ENCODE results near the gene NECTIN4. TPM values are rescaled to one million over a fixed set of nuclear protein-coding genes. Genes with fewer than 3 reads are reported as not detected.
A peak's percentile ranks its signal among the peaks of the same experiment; 100 is the strongest.

Gene NECTIN4
- total RNA-seq, 1 donor from 2014 or later: not detected

GRCh38 chr1:161044908-161045735 is 44.2 kb downstream of the NECTIN4 start:
- H3K9me3 Mint-ChIP-seq: peaks cover 35% of the 10 kb centered on the region
- peaks cover 27% of the 10 kb centered on the region for H3K79me2 ChIP-seq (ENCODE audit: low read depth)
- peak; percentile 77 for DNase-seq (ENCODE audit: low spot score)
- H3K9me3 ChIP-seq (ENCODE audit: low read depth): no peaks in the 10 kb centered on the region
- peaks cover 6% of the 10 kb centered on the region for H3K27me3 Mint-ChIP-seq (ENCODE audit: insufficient read depth, low read depth)
- H4K20me1 ChIP-seq (ENCODE audit: low read depth): peaks cover 11% of the 10 kb centered on the region
- H2AFZ ChIP-seq (replicated peaks): peak overlapping the region; percentile 93
- peak overlapping the region; percentile 95 for H3K27ac ChIP-seq
- peaks cover 11% of the 10 kb centered on the region for H3K4me1 Mint-ChIP-seq
- peak overlapping the region; percentile 100 for H3K27ac Mint-ChIP-seq
- no peaks in the 10 kb centered on the region for H3K36me3 ChIP-seq
- H3K27me3 ChIP-seq: peaks cover 9% of the 10 kb centered on the region
- H3K4me1 ChIP-seq: peaks cover 12% of the 10 kb centered on the region
- H3K4me3 Mint-ChIP-seq: peak overlapping the region; percentile 96
- H3F3A ChIP-seq (ENCODE audit: low read depth): peaks cover 15% of the 10 kb centered on the region
- H3K36me3 Mint-ChIP-seq: peaks cover 25% of the 10 kb centered on the region
- peak overlapping the region; percentile 83 for H3K9ac ChIP-seq
- TF ChIP-seq EZH2phosphoT487 (IDR thresholded peaks at IDR 0.05): no peak
- TF ChIP-seq EZH2 (IDR thresholded peaks at IDR 0.05): peak; percentile 34
- H3K4me2 ChIP-seq: peak overlapping the region; percentile 83
- peak overlapping the region; percentile 67 for H3K4me3 ChIP-seq

- Mint-ChIP-seq H3K27ac (no peak overlapping the region), H3K9me3 (peaks cover 30% of the 10 kb centered on the region), H3K27me3 (ENCODE audit: insufficient read depth, low read depth) (peaks cover 6% of the 10 kb centered on the region), H3K36me3 (peaks cover 29% of the 10 kb centered on the region), H3K4me1 (peaks cover 11% of the 10 kb centered on the region), H3K4me3 (peak overlapping the region; percentile 96)
- H3K4me1 ChIP-seq: peaks cover 12% of the 10 kb centered on the region
- H3K4me2 ChIP-seq: peak overlapping the region; percentile 83
- no peak overlapping the region for H3K27ac ChIP-seq
- H3K4me3 ChIP-seq: peak overlapping the region; percentile 67
- H3F3A ChIP-seq (ENCODE audit: low read depth): peaks cover 21% of the 10 kb centered on the region
- DNase-seq (ENCODE audit: low spot score): peak; percentile 31
- peak overlapping the region; percentile 83 for H3K9ac ChIP-seq
- no peak overlapping the region for H2AFZ ChIP-seq (replicated peaks)
- TF ChIP-seq CTCF (IDR thresholded peaks at IDR 0.05) (no peak), EZH2 (IDR thresholded peaks at IDR 0.05) (no peak), EZH2phosphoT487 (IDR thresholded peaks at IDR 0.05) (no peak)
- H3K79me2 ChIP-seq (ENCODE audit: low read depth): peaks cover 27% of the 10 kb centered on the region
- H3K36me3 ChIP-seq: no peaks in the 10 kb centered on the region
- H4K20me1 ChIP-seq (ENCODE audit: low read depth): peaks cover 11% of the 10 kb centered on the region
- H3K27me3 ChIP-seq: peaks cover 9% of the 10 kb centered on the region
- H3K9me3 ChIP-seq (ENCODE audit: low read depth): no peaks in the 10 kb centered on the region
Observed at GRCh38 chr1:161044535-161044907, 44.8 kb downstream of the NECTIN4 start.

GRCh38 chr1:161039546-161039945 is 49.8 kb downstream of the NECTIN4 start:
- Histone ChIP-seq H3F3A (ENCODE audit: low read depth) (peaks cover 34% of the 10 kb centered on the region), H2AFZ (replicated peaks) (no peak overlapping the region), H3K79me2 (ENCODE audit: low read depth) (peaks cover 20% of the 10 kb centered on the region), H3K4me3 (no peak overlapping the region), H3K27ac (no peak overlapping the region), H4K20me1 (ENCODE audit: low read depth) (peaks cover 16% of the 10 kb centered on the region), H3K4me2 (no peak overlapping the region), H3K36me3 (no peaks in the 10 kb centered on the region), H3K27me3 (no peaks in the 10 kb centered on the region), H3K9ac (no peak overlapping the region), H3K9me3 (ENCODE audit: low read depth) (no peaks in the 10 kb centered on the region), H3K4me1 (peaks cover 22% of the 10 kb centered on the region)
- Mint-ChIP-seq H3K27ac (no peak overlapping the region), H3K27me3 (ENCODE audit: insufficient read depth, low read depth) (peaks cover 2% of the 10 kb centered on the region), H3K9me3 (no peaks in the 10 kb centered on the region), H3K4me1 (peaks cover 17% of the 10 kb centered on the region), H3K4me3 (no peak overlapping the region), H3K36me3 (peaks cover 27% of the 10 kb centered on the region)
- no peak for DNase-seq (ENCODE audit: low spot score)
- no peak for TF ChIP-seq EZH2 (IDR thresholded peaks at IDR 0.05)
- no peak for TF ChIP-seq CTCF (IDR thresholded peaks at IDR 0.05)
- TF ChIP-seq EZH2phosphoT487 (IDR thresholded peaks at IDR 0.05): no peak

- peaks cover 12% of the 10 kb centered on the region for H4K20me1 ChIP-seq (ENCODE audit: low read depth)
- H3K9ac ChIP-seq: no peak overlapping the region
- H3K36me3 ChIP-seq: no peaks in the 10 kb centered on the region
- H3K4me1 ChIP-seq: peaks cover 18% of the 10 kb centered on the region
- TF ChIP-seq CTCF (IDR thresholded peaks at IDR 0.05) (no peak), EZH2phosphoT487 (IDR thresholded peaks at IDR 0.05) (no peak), EZH2 (IDR thresholded peaks at IDR 0.05) (no peak)
- H3K4me3 ChIP-seq: peak overlapping the region; percentile 84
- no peak overlapping the region for H3K27ac ChIP-seq
- peaks cover 31% of the 10 kb centered on the region for H3F3A ChIP-seq (ENCODE audit: low read depth)
- Mint-ChIP-seq H3K9me3 (no peaks in the 10 kb centered on the region), H3K27me3 (ENCODE audit: insufficient read depth, low read depth) (peaks cover 2% of the 10 kb centered on the region), H3K27ac (no peak overlapping the region), H3K36me3 (peaks cover 25% of the 10 kb centered on the region), H3K4me1 (peaks cover 13% of the 10 kb centered on the region), H3K4me3 (peak overlapping the region; percentile 72)
- H3K4me2 ChIP-seq: peak overlapping the region; percentile 84
- H3K79me2 ChIP-seq (ENCODE audit: low read depth): peaks cover 16% of the 10 kb centered on the region
- DNase-seq (ENCODE audit: low spot score): no peak
- no peaks in the 10 kb centered on the region for H3K9me3 ChIP-seq (ENCODE audit: low read depth)
- no peaks in the 10 kb centered on the region for H3K27me3 ChIP-seq
- peak overlapping the region; percentile 74 for H2AFZ ChIP-seq (replicated peaks)
Observed at GRCh38 chr1:161039154-161039545, 50.2 kb downstream of the NECTIN4 start.

Data from neural progenitor cell (in vitro differentiated cells).